SU-DHL-6 (cell line): ENCODE data around the gene DSCAML1.

Experiments used
- CTCF ChIP-seq: fragments of 200-600 bp; sonication (generic); IDR thresholded peaks from one replicate; pipeline ENCODE4 v1.5.1; 2017; ENCODE audit warnings: antibody characterized with exemption, mild to moderate bottlenecking, low read length, moderate library complexity; ENCODE audit not compliant: insufficient read depth, poor library complexity, severe bottlenecking
- EZH2phosphoT487 ChIP-seq: fragments of 200-600 bp; sonication (generic), shearing (Covaris generic); conservative IDR thresholded peaks from 2 replicates; pipeline ENCODE4 v1.6.1; 2018; ENCODE audit warnings: mild to moderate bottlenecking, antibody characterized with exemption, low read length, moderate library complexity, mixed read lengths

DNA sequence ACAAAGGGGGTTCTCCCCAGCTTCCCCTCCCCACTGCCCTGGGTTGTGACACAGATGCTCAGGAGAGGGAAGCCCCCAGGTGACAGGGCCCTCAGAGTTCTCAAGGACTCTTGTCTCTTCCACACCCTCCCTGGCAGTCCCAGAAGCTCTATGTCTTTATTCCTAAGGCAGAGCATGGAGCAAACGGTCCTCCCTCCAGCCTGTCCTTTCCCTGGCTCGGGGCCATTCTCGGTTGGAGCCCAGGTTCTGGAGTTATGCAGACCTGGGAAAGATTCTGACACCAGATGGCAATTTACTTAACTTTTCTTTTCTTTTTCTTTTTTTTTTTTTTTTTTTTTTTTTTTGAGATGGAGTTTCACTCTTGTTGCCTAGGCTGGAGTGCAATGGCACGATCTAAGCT, 282.8 kb downstream of the DSCAML1 start:
- TF ChIP-seq CTCF = no peak
- no peak for TF ChIP-seq EZH2phosphoT487
